Measurements from ENCODE around the gene NCF4. TPM values are rescaled to one million over a fixed set of nuclear protein-coding genes. Genes with fewer than 3 reads are reported as not detected.
A peak's percentile ranks its signal among the peaks of the same experiment; 100 is the strongest.

Gene NCF4
- total and polyA plus RNA-seq, 2 of the 4 experiments (the other 2 are of a cell fraction), result not detected

GRCh38 chr22:36839356-36840073 is 21.3 kb upstream of the NCF4 start:
- Histone ChIP-seq H3K18ac (ENCODE audit: low read depth, low read length) (no peak overlapping the region), H3K27ac (ENCODE audit: insufficient read depth, low read length) (no peak overlapping the region), H3K4me3 (ENCODE audit: insufficient read depth, low read depth, low read length) (no peak overlapping the region), H3K56ac (ENCODE audit: extremely low read depth, insufficient read depth, low read length) (no peak overlapping the region), H3K36me3 (ENCODE audit: control insufficient read depth, insufficient read depth, low read length) (no peaks in the 10 kb centered on the region), H3K79me1 (ENCODE audit: low read depth in 1 of 2, low read length in 2 of 2) (no peaks in the 10 kb centered on the region), H2AFZ (replicated peaks; ENCODE audit: low read length, poor library complexity) (no peak overlapping the region), H3K9me1 (ENCODE audit: insufficient read depth, low read length) (no peaks in the 10 kb centered on the region), H2BK15ac (ENCODE audit: low read depth, low read length) (no peak overlapping the region), H4K20me1 (ENCODE audit: insufficient read depth, low read length) (no peaks in the 10 kb centered on the region), H3K27me3 (ENCODE audit: control insufficient read depth, insufficient read depth, low read length) (peaks cover 17% of the 10 kb centered on the region), H3K14ac (replicated peaks; ENCODE audit: low read depth, low read length) (no peak overlapping the region), H2AK9ac (replicated peaks; ENCODE audit: low read depth, low read length, poor library complexity) (no peak overlapping the region), H2BK20ac (ENCODE audit: low read depth, low read length) (no peak overlapping the region), H2BK5ac (ENCODE audit: low read depth, low read length, poor library complexity, severe bottlenecking) (no peak overlapping the region), H3K4me1 (ENCODE audit: control insufficient read depth, insufficient read depth, low read length) (no peaks in the 10 kb centered on the region), H2AK5ac (ENCODE audit: low read depth, low read length) (no peak overlapping the region), H2BK120ac (ENCODE audit: low read depth, low read length) (no peak overlapping the region), H3K9ac (ENCODE audit: low read depth, low read length) (no peak overlapping the region), H3K4me2 (ENCODE audit: low read depth, low read length) (no peak overlapping the region), H3K4ac (ENCODE audit: low read depth, low read length) (no peak overlapping the region), H4K8ac (ENCODE audit: low read depth in 2 of 2, low read length in 2 of 2) (no peak overlapping the region), H3K9me3 (ENCODE audit: control insufficient read depth, insufficient read depth, low read length) (no peaks in the 10 kb centered on the region; the same call in 1 of the 2 replicates), H4K5ac (ENCODE audit: low read depth, low read length) (no peak overlapping the region), H4K91ac (ENCODE audit: insufficient read depth, low read depth, low read length) (no peak overlapping the region), H3K23ac (ENCODE audit: low read depth, low read length) (no peak overlapping the region)
- in situ Hi-C loops (cut with MboI; ENCODE audit: low sequenced_read_pairs), result no loop called here
- TF ChIP-seq FOS (IDR thresholded peaks at IDR 0.05; ENCODE audit: low read depth, low read length) (no peak), CEBPB (IDR thresholded peaks at IDR 0.05; ENCODE audit: low read depth, low read length) (no peak), MXI1 (IDR thresholded peaks at IDR 0.05; ENCODE audit: borderline replicate concordance, low read depth, low read length) (no peak), RAD21 (IDR thresholded peaks at IDR 0.05; ENCODE audit: low read length) (no peak), MAZ (IDR thresholded peaks at IDR 0.05; ENCODE audit: borderline replicate concordance, low read depth, low read length) (no peak), BHLHE40 (IDR thresholded peaks at IDR 0.05; ENCODE audit: low read depth, low read length) (no peak), RCOR1 (IDR thresholded peaks at IDR 0.05; ENCODE audit: insufficient replicate concordance, low read length) (no peak), RFX5 (IDR thresholded peaks at IDR 0.05; ENCODE audit: low read depth, low read length) (no peak), CTCF (conservative IDR thresholded peaks at IDR 0.05; ENCODE audit: low read depth, low read length) (no peak), SMC3 (IDR thresholded peaks at IDR 0.05; ENCODE audit: low read depth, low read length) (no peak), POLR2A (IDR thresholded peaks at IDR 0.05; ENCODE audit: low read depth, low read length) (no peak), CHD1 (IDR thresholded peaks at IDR 0.05; ENCODE audit: low read depth, low read length) (no peak), USF2 (IDR thresholded peaks at IDR 0.05; ENCODE audit: low read depth, low read length) (no peak), MAFK (IDR thresholded peaks at IDR 0.05; ENCODE audit: low read depth, low read length) (no peak), NFE2L2 (IDR thresholded peaks at IDR 0.05; ENCODE audit: low read depth, low read length) (no peak), ELK1 (IDR thresholded peaks at IDR 0.05; ENCODE audit: borderline replicate concordance, low read depth, low read length) (no peak)
- DNase-seq (peak; percentile 9), ATAC-seq (ENCODE audit: low read depth) (no peak)
- dilution Hi-C loops (cut with HindIII; ENCODE audit: low sequenced_read_pairs, unreplicated experiment), result no loop called here
- BruUV-seq (replicated peaks), result no TSS peak
- ChIA-PET CTCF (no interaction called here), POLR2A (ENCODE audit: unreplicated experiment) (no interaction called here)
- intact Hi-C loops (cut with micrococcal nuclease), result no loop called here
- WGBS, 2 experiments (ENCODE audit: extremely low coverage in 2 of 2, insufficient read length in 1 of 2), result 51% methylated on average over 6 of the region's 10 CpGs; no CpG with 5 or more reads in 1 of the 2 experiments

All from IMR-90 (cell line).